Hematopoietic multipotent progenitor cell treated with erythropoietin and hydrocortisone succinate and interleukin-3 and kit ligand, for 4 days (in vitro differentiated cells): ENCODE data around the gene ABCC3.
"Not testable (repeated sequence)": the region's sequence is repeated elsewhere in the genome, so short reads cannot be mapped to it uniquely, and the experiment has no call there.

Experiments
- DNase-seq: peaks from one replicate; pipeline ENCODE4 v3.0.0-alpha.2; 2015

The ABCC3 gene

DNA sequence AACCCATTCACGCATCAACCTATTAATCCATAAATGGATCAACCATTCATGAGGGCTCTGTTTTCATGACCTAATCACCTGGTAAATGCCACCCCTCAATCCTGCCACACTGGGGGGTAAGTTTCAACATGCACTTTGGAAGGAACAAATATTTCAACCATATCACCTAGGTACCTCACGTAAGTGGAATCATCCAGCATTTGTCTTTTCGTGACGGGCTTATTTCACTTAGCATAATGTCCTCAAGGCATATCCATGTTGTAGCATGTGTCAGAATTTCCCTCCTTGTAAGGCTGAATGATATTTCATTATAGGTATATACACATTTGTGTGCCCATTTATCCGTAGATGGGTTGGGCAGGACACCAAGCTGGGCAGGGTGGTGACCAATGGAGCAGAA lies 37.4 kb downstream of the ABCC3 start:
- no peak for DNase-seq

DNA sequence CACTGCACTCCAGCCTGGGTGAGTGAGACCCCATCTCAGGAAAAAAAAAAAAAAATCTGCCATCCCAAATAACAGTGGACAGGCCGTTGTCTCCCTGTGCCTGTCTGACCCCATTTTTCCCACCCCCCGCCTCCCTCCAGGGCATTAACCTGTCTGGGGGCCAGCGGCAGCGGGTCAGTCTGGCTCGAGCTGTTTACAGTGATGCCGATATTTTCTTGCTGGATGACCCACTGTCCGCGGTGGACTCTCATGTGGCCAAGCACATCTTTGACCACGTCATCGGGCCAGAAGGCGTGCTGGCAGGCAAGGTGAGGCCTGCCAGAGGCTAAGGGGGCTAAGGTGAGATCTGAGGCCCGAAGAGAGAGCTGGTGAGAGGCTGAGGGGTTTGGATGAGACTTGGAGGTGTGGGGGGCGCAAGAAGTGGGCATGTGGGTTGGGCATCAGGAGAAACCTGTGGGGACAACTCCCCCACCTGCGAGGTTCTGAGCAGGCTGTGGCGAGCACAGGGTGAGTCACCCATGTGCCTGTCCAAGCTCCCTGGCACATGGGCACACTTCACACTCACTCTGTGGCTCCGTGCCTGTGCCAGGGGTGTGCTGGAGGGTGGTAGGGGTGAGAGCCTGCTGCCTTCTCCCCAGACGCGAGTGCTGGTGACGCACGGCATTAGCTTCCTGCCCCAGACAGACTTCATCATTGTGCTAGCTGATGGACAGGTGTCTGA lies 38.3 kb downstream of the ABCC3 start:
- no peak for DNase-seq

DNA sequence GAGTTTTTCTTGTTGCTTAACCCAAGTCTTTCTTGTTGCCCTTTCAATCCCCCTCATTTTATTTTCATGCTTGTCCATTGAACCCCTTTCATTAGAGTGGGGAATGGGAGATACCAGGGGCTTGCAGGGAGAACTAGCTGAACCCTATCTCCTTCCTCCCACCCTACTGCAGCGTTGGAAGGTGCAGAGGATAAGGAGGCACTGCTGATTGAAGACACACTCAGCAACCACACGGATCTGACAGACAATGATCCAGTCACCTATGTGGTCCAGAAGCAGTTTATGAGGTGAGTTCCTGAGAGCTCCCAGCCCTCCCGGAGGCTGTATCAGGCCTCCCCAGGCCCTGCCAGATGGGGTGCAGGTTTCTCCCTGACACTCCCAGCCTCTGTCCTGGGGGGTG lies 40.5 kb downstream of the ABCC3 start:
- no peak for DNase-seq

DNA sequence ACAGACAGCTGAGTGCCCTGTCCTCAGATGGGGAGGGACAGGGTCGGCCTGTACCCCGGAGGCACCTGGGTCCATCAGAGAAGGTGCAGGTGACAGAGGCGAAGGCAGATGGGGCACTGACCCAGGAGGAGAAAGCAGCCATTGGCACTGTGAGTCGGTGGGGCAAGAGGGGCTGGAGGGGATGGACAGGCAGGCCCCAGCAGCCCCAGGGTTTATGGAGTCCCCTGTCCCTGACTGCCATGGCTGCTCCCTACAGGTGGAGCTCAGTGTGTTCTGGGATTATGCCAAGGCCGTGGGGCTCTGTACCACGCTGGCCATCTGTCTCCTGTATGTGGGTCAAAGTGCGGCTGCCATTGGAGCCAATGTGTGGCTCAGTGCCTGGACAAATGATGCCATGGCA lies 40.9 kb downstream of the ABCC3 start:
- no peak for DNase-seq

DNA sequence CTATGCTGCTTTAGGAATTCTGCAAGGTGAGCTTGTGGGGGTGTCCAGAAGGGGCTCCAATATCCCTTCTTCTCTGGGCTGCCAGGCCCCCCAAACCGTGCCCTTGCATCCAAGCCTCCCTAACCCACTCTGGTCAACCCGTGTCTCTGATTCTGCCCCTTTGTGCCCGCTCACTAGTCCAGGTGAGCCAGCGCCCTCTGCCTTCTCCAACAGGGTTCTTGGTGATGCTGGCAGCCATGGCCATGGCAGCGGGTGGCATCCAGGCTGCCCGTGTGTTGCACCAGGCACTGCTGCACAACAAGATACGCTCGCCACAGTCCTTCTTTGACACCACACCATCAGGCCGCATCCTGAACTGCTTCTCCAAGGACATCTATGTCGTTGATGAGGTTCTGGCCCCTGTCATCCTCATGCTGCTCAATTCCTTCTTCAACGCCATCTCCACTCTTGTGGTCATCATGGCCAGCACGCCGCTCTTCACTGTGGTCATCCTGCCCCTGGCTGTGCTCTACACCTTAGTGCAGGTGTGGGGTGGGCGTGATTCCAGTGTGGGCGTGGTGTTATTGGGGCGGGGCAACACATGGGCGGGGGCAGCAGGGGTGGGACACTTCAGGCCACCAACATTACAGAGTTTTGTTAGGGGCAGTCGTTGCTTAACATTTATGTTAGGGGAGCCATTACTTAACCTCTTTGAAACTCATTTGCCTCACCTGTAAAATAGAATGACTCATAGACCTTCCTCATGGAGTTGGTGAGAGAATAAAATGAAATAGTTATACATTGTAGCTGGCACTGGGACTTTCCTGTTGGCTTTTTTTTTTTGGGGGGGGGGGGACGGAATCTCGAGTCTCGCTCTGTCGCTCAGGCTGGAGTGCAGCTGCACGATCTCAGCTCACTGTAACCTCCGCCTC lies 41.6 kb downstream of the ABCC3 start:
- no peak for DNase-seq

DNA sequence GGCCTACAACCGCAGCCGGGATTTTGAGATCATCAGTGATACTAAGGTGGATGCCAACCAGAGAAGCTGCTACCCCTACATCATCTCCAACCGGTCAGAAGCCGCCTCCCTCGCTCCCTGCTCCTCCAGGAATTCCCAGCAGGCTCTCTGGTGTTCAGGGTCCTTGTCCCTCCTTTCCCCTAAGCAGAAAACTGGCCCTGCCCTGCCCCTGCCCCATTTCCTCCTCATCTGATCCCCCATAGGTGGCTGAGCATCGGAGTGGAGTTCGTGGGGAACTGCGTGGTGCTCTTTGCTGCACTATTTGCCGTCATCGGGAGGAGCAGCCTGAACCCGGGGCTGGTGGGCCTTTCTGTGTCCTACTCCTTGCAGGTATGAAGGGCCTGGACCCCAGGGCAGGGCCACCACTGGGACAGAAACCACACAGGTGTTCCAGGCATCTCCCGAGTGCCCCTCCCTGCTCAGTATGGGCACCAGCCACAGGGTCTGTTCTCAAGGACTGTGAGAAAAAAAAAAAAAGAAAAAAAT lies 43.2 kb downstream of the ABCC3 start:
- DNase-seq = no peak

DNA sequence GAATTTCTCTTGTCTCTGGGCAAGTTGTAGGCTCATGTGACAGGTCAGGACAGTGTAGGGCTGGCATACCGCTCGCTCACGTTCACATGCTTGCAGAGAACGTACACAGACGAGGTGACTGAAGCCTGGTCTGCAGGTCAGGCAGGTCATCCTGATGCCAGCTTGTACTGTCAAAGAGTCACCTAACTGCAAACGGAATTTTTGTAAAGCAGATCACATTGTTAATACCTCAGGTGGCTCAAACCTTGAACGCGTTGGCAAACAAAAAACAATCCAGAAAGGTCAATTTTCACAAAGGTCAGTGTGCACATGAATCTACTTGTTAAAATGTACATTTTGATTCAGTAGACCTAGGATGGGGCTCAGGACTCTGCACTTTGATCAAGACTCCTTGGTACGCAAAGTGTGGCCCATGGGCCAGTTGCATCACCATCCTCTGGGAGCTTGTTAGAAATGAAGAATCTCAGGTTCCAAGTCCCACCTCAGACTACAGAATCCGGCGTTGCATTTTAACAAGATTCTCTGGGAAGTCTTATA lies 44.4 kb downstream of the ABCC3 start:
- no peak for DNase-seq

DNA sequence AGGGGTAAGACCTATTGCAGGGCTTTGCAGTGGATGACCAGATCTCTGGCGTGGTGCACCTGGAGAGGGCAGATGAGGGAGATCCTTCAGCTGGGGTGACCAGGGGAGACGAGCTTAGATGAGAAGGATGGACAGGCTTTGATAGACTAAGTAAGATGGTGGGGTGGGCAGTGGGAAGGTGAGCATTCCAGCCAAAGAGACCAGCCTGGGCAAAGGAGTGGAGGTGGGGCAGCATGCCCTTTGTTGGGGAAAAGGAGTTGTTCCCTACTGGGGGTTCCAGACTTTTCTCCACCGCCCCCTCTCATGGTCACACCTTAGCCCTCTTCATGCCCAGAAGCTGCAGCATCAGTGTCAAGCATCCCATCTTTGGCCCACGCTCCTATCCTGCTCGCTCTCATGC lies 45.4 kb downstream of the ABCC3 start:
- no peak for DNase-seq

DNA sequence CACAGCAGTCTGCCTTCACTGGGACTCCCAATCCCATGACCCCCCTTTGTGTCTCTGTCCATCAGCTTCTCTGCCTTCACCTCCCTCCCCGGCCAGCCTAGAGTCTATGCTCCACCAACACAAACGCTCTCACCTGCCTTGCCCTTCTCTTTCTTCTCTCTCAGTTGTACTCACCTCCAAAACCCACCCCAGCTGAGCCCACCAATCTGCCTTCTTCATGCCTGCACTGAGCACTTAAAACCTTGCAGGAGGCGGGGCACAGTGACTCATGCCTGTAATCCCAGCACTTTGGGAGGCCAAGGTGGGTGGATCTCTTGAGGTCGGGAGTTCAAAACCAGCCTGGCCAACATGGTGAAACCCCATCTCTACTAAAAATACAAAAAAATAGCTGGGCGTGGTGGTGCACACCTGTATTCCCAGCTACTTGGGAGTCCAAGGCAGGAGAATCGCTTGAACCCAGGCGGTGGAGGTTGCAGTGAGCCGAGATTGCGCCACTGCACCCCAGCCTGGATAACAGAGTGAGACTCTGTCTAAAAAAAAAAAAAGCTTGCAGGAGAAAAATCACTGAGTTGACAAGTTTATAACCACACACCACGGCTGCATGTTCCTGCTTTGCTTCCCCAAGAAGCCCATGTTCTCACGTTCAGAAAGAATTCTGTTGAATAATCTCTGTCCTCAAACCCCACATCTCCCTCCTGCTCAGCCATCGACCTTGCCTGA lies 46.0 kb downstream of the ABCC3 start:
- not testable (repeated sequence) for DNase-seq

DNA sequence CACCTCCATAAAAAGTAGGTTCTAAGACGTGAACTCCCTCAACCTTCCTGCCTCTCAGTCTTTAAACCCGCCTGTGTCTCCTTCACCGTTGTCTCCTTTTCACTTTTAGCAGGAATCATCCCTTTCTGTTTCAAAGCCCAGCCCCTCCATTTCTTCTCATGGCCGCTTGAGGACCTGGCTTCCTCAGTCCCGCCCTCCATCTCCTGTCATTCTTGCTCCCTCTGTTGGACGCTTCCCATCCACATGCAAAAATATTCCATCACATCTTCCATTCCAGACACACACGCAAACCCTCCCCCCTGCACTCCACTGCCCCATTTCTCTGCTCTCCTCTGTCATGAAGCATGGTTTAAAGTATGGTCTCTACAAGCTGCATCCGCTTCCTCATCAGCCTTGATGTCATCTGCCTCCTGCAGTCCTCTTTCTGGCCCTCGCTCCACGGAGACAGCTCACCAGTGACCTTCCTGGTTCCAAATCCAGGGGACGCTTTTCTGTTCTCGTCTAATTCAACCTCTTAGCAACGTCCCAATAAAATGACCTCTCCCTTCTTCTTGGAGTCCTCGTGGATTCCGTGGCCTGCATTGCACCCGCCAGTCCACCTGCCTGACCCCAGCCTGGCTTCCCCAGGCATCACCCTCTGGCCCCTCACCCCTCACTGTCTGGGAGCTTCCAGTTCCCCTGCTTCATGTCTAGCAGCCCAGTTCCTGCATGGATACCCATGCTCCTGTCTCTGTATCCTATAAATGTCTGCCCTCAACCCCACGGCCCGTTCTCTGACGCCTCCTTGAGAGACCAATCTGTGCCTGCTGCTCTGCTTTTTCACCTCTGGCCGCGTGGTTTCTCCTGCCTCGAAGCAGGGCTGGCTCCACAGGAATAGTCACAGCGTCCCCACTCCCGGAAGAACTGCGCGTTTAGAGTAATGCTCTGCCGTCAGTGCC lies 46.9 kb downstream of the ABCC3 start:
- DNase-seq = peak; percentile 78

DNA sequence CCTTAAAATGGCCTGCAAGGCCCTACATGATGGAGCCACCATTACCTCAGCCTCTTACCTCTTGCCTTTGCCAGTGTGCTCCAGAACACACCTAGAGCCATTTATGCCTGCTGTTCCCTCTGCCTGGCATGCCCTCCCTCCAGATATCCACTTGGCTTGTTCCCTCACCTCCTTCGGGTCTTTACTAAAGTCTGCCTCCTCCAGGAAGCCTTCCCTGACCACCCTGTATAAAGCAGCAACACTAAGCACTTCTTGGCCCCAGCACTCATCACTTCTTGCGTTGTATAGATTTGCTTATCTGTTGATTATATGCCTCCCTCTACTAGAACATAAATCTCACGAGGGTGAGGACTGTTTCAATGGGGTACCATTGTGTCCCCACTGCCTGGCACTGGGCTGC lies 47.8 kb downstream of the ABCC3 start:
- no peak for DNase-seq

DNA sequence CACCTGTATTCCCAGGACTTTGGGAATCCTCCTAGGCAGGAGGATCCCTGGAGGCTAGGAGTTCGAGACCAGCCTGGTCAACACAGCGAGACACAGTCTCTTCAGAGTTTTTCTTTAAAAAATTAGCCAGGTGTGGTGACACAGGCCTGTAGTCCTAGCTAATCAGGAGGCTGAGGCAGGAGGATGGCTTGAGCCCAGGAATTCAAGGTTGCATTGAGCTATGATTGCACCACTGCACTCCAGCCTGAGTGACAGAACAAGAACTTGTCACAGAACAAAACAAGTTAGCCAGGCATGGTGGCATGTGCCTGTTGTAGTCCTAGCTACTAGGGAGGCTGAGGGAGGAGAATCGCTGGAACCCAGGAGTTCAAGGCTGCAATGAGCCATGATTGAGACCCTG lies 48.3 kb downstream of the ABCC3 start:
- no peak for DNase-seq

DNA sequence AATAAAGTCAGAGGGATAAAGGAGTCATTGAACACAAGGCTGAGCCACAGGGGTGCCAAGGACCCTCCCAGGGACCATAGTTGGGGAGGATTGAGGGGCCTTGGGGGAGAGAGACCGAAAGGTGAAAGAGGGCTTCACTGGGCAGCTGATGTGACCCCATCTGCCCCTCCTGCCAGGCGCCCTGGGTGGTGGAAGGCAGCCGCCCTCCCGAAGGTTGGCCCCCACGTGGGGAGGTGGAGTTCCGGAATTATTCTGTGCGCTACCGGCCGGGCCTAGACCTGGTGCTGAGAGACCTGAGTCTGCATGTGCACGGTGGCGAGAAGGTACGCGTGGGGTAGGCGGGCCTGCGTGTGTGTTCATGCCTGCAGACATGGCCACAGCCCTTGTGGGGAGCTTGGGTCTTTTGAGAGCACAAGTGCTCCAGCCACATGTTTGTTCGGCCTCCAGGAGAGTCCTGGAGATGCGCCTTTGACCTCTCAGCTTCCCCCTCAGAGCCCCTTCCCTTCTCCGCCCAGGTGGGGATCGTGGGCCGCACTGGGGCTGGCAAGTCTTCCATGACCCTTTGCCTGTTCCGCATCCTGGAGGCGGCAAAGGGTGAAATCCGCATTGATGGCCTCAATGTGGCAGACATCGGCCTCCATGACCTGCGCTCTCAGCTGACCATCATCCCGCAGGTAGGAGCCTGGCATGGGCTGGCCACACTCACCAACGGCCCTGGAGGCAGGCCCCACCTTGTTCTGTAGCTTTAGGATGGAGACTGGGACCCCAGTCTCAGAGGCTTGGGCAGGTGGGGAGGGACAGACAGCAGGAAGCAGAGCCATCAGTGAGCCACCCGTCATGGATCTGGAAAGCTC lies 49.0 kb downstream of the ABCC3 start:
- no peak for DNase-seq

DNA sequence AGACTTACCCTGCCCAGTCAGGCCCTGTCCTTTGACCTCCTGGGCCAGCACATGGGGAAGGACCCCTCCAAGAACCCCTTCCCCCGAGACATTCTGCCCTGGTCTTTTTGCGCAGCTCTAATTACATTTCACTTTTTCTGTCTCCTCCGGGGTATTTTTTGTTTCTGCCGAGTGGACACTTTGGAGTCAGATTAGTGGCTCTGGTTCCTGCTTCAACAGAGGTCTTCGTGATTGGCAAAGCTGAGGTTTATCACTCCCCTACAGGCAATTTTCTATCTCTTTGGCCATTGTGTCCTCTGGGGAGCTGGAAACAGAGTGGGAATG lies 49.6 kb downstream of the ABCC3 start:
- DNase-seq = no peak

DNA sequence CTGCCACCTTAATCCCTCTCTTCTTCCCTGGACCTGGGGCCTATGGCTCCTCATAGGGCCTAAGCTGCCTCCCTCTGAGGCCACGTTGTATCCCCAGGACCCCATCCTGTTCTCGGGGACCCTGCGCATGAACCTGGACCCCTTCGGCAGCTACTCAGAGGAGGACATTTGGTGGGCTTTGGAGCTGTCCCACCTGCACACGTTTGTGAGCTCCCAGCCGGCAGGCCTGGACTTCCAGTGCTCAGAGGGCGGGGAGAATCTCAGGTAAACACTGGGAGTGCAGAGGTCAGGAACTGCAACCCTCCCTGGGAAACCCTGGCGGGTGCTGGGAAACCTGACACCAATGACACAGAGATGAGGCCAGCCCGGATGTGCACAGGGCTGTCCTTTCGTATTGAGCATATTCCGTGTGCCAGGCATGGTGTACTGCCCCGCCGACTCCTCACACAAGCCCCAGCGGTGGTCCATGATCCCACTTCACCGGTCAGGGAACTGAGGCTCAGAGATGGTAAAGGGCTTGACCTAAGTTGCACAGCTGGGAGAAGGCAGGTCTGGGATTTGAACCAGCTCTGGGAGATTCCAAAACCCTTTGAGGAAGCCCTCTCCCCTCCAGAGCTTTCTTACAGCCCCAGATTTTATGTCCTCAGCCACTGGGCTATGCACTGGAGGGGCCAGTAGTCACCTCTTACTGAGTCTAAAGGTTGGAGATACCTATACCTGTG lies 50.1 kb downstream of the ABCC3 start:
- no peak for DNase-seq

DNA sequence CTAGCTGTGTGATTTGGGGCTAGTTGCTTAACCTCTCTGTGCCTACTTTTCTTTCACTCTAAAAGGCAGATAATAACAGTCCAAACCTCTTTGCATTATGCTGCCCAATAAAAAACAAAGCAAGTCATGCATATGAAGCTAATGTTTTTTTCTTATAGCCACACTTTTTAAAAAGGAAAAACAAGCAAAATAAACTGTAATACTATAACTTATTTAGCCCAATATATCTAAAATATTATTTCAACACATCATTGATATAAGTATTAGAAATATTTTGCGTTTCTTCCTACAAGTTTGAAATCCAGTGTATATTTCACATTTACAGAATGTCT lies 50.6 kb downstream of the ABCC3 start:
- DNase-seq = no peak

DNA sequence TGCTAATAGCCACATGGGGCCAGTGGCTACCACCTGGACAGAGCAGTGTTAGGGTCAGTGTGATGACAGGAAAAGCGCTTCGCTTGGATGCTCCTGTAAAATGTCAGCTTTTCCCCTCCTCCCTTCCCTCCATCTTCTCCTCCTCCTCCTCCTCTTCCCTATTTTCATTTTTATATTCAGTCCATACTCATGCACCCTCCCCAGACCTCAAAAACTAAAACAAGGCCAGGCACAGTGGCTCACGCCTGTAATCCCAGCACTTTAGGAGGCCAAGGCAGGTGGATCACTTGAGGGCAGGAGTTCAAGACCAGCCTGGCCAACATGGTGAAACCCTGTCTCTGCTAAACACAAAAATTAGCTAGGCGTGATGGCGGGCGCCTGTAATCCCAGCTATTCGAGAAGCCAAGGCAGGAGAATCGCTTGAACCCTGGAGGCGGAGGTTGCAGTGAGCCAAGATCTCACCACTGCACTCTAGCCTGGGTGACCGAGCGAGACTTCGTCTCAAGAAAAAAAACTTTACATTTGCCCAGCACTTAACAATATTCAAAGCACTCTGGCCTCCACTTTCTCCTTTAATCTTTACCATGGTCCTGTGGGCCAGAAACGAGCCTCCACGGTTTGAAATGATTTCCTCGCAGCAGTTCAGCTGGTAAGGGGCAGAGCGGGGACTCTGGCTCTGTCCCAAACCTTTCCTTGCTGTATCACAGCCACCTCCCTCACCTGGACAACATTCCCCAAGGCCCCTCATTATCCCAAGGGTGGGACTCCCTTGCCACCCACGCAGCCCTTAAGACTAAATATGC lies 51.2 kb downstream of the ABCC3 start:
- no peak for DNase-seq

DNA sequence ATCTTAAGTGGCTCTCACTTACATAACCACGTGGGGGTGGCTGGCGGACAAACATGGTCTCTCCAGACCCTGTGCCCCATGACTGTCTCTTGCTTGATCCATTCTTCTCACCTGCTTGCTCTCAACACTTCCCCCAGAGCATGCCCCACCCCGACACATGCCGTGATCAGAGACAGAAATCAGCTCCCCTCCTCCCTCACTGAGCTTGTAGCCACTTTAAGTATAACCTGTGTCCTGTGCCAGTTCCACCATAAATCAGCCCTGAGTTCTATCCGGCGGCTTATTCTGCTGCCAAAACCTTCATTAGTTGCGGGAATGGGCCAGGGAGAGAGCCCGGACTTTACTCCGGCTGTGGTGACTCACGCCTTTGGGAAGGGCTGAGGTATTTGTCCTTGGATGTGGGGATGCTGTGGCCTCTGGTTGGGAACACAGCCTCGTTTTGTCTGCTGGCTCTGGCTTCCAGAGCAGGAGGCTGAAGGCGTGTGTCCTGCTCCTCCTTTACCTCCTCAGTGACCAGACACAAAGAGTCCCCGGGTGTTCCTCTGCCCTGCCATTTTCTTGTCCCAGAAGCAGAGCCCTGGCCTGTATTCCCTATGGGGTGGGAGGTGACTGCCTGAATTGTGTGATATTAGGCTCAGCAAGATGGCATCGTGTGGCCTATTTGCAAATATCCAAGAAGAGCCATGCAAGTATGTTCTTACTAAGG lies 52.0 kb downstream of the ABCC3 start:
- no peak for DNase-seq
